Globus pallidus (tissue), 1 donor: ENCODE results near the gene RAB17.

ENCODE experiments used
- DNase-seq: peaks from one replicate; pipeline ENCODE4 v3.0.0-alpha.2; 2015; ENCODE audit warnings: low spot score

Gene RAB17

GRCh38 chr2:237564526-237565131 lies 25.9 kb downstream of the RAB17 start:
- DNase-seq = no peak

GRCh38 chr2:237563816-237564215 lies 26.7 kb downstream of the RAB17 start:
- DNase-seq = no peak

GRCh38 chr2:237561221-237561620 lies 29.3 kb downstream of the RAB17 start:
- no peak for DNase-seq

- no peak for DNase-seq
These were observed 31.4 kb downstream of the RAB17 start for GRCh38 chr2:237558961-237559641.

GRCh38 chr2:237557633-237558015 lies 32.9 kb downstream of the RAB17 start:
- no peak for DNase-seq

- no peak for DNase-seq
These were observed 33.5 kb downstream of the RAB17 start for GRCh38 chr2:237556773-237557632.

- DNase-seq = no peak
These were observed 35.0 kb downstream of the RAB17 start for GRCh38 chr2:237555560-237555959.

- no peak for DNase-seq
These were observed 36.6 kb downstream of the RAB17 start for GRCh38 chr2:237553948-237554347.

- no peak for DNase-seq
These were observed 37.6 kb downstream of the RAB17 start for GRCh38 chr2:237552908-237553307.

- DNase-seq = no peak
These were observed 39.4 kb downstream of the RAB17 start for GRCh38 chr2:237551071-237551574.

- no peak for DNase-seq
These were observed 40.7 kb downstream of the RAB17 start for GRCh38 chr2:237549643-237550415.

GRCh38 chr2:237549216-237549615 lies 41.3 kb downstream of the RAB17 start:
- no peak for DNase-seq

GRCh38 chr2:237547841-237548416 lies 42.6 kb downstream of the RAB17 start:
- DNase-seq = no peak

- DNase-seq = no peak
These were observed 43.6 kb downstream of the RAB17 start for GRCh38 chr2:237546876-237547395.

GRCh38 chr2:237546040-237546875 lies 44.3 kb downstream of the RAB17 start:
- no peak for DNase-seq

GRCh38 chr2:237542001-237542704 lies 48.4 kb downstream of the RAB17 start:
- no peak for DNase-seq

GRCh38 chr2:237541243-237541642 lies 49.3 kb downstream of the RAB17 start:
- DNase-seq = no peak

- DNase-seq = no peak
These were observed 49.7 kb downstream of the RAB17 start for GRCh38 chr2:237540823-237541222.

- no peak for DNase-seq
These were observed 50.2 kb downstream of the RAB17 start for GRCh38 chr2:237540223-237540775.

GRCh38 chr2:237539681-237540080 lies 50.9 kb downstream of the RAB17 start:
- DNase-seq = no peak
